ENCODE measurements around the gene KIAA0408.
"Not testable (repeated sequence)": the region's sequence is repeated elsewhere in the genome, so short reads cannot be mapped to it uniquely, and the experiment has no call there.

KIAA0408 gene

DNA sequence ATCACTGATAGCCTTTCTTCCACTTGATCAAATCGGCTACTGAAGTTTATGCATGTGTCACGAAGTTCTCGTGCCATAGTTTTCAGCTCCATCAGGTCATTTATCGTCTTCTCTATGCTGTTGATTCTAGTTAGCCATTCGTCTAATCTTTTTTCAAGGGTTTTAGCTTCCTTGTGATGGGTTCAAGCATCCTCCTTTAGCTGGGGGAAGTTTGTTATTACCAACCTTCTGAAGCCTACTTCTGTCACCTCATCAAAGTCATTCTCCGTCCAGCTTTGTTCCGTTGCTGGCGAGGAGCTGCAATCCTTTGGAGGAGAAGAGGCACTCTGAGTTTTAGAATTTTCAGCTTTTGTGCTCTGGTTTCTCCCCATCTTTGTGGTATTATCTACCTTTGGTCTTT lies 47.2 kb downstream of the KIAA0408 start:
- not testable (repeated sequence) for DNase-seq (ENCODE audit: low spot score)

All from HuH-7 (cell line).